ENCODE measurements around the gene GAB2.

- TF ChIP-seq, protein P1, sequence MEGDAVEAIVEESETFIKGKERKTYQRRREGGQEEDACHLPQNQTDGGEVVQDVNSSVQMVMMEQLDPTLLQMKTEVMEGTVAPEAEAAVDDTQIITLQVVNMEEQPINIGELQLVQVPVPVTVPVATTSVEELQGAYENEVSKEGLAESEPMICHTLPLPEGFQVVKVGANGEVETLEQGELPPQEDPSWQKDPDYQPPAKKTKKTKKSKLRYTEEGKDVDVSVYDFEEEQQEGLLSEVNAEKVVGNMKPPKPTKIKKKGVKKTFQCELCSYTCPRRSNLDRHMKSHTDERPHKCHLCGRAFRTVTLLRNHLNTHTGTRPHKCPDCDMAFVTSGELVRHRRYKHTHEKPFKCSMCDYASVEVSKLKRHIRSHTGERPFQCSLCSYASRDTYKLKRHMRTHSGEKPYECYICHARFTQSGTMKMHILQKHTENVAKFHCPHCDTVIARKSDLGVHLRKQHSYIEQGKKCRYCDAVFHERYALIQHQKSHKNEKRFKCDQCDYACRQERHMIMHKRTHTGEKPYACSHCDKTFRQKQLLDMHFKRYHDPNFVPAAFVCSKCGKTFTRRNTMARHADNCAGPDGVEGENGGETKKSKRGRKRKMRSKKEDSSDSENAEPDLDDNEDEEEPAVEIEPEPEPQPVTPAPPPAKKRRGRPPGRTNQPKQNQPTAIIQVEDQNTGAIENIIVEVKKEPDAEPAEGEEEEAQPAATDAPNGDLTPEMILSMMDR (conservative IDR thresholded peaks at IDR 0.05; ENCODE audit: low read length), result no peak
- TF ChIP-seq EZH2phosphoT487 (IDR thresholded peaks at IDR 0.05; ENCODE audit: borderline replicate concordance, low read depth, low read length), result no peak
Measured at GRCh38 chr11:78327945-78328344, 89.7 kb downstream of the GAB2 start.
